HUES48 (cell line): Measurements from ENCODE around the gene RGL2.

Experiments used
- H3K27ac ChIP-seq: one replicate; pipeline ENCODE4 v1.7.0; 2013; ENCODE audit warnings: low read depth, low read length, inconsistent platforms
- H3K27me3 ChIP-seq: 2 replicates; pipeline ENCODE4 v1.6.1; 2013; ENCODE audit warnings: mild to moderate bottlenecking, low read length; ENCODE audit not compliant: control insufficient read depth, insufficient read depth
- H3K36me3 ChIP-seq: 2 replicates; pipeline ENCODE4 v1.6.1; 2013; ENCODE audit warnings: low read length; ENCODE audit not compliant: control insufficient read depth, insufficient read depth
- H3K4me1 ChIP-seq: 2 replicates; pipeline ENCODE4 v1.6.1; 2013; ENCODE audit warnings: mild to moderate bottlenecking, low read length; ENCODE audit not compliant: control insufficient read depth, insufficient read depth
- H3K4me3 ChIP-seq: 2 replicates; pipeline ENCODE4 v1.5.1; 2013; ENCODE audit warnings: mild to moderate bottlenecking, low read depth, low read length
- H3K9ac ChIP-seq: 2 replicates; pipeline ENCODE4 v1.6.1; 2013; ENCODE audit warnings: mild to moderate bottlenecking, low read depth, low read length, moderate library complexity
- H3K9me3 ChIP-seq: 2 replicates; pipeline ENCODE4 v1.6.1; 2013; ENCODE audit warnings: low read length; ENCODE audit not compliant: control insufficient read depth, insufficient read depth

The RGL2 gene

DNA sequence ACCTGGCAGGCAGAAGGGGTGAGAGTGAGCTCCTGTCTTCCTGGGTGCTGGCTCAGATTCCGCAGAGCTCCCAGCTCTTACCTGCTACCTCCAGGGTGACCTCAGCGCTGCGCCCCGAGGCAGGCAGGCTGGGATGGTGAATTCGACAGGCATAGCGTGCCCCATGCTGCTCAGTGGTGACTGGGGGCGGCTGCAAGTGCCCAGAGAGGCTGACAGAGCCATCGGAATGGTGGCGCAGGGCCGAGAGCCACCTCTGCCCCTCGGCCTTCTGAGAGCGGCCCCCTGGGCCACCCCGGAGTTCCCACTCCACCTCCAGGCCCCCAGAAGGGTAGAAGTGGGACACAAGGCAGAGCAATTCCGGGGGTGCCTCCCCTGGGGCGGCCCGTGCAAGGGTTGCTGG lies 5.5 kb upstream of the RGL2 start:
- no peak overlapping the region for H3K4me3 ChIP-seq
- no peaks in the 10 kb centered on the region for H3K4me1 ChIP-seq
- H3K27ac ChIP-seq = no peak overlapping the region
- H3K9ac ChIP-seq = no peak overlapping the region
- H3K36me3 ChIP-seq = peaks cover 3% of the 10 kb centered on the region; the same call in 1 of the 2 replicates
- H3K27me3 ChIP-seq = no peaks in the 10 kb centered on the region
- no peaks in the 10 kb centered on the region for H3K9me3 ChIP-seq

GRCh38 chr6:33301877-33302276 lies 3.1 kb upstream of the RGL2 start:
- Histone ChIP-seq H3K9me3 (no peaks in the 10 kb centered on the region), H3K36me3 (peaks cover 3% of the 10 kb centered on the region; the same call in 1 of the 2 replicates), H3K9ac (no peak overlapping the region), H3K4me1 (no peaks in the 10 kb centered on the region; the same call in 1 of the 2 replicates), H3K4me3 (no peak overlapping the region), H3K27me3 (no peaks in the 10 kb centered on the region), H3K27ac (no peak overlapping the region)

DNA sequence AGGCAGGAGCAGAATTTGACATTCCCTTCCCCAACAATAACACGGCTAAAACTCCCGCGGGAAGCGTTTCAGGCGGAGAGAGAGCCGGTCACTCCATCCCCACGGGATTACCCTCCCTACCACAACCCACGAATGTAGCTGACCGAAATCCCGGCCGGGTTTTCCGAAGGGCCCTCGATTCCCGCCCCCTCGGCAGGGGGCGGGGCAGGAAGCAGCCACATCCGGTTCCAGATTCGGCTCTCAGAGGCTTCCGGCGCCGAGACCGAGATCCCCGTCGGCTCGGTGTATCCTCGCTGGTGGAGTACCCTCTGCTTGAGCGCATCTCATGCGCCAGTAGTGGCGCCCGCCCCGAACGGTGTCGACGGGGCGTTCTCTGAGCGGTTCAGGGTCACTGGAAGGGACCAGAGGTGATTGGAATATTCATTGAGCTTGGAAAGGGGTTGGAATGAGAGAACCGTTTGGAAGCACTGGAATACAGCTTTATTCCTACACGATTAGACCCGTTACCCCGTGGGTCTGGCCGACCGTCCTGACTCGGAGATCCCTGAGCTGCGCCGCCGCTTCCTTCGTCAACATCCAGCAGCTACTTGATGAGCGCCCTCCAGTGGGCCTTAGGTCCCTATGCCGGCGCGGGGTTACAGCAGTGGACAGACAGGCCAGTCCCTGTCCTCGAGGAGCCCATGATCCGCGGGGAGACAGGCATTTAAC lies 649 bp upstream of the RGL2 start:
- no peaks in the 10 kb centered on the region; the same call in 1 of the 2 replicates for H3K4me1 ChIP-seq
- no peaks in the 10 kb centered on the region for H3K9me3 ChIP-seq
- no peaks in the 10 kb centered on the region for H3K27me3 ChIP-seq
- H3K9ac ChIP-seq = peak overlapping the region; percentile 89
- H3K36me3 ChIP-seq = peaks cover 19% of the 10 kb centered on the region
- H3K27ac ChIP-seq = peak overlapping the region; percentile 100
- peak overlapping the region; percentile 96 for H3K4me3 ChIP-seq

- Histone ChIP-seq H3K9ac (no peak overlapping the region), H3K27me3 (no peaks in the 10 kb centered on the region), H3K36me3 (peaks cover 27% of the 10 kb centered on the region), H3K4me1 (no peaks in the 10 kb centered on the region; the same call in 1 of the 2 replicates), H3K4me3 (peak overlapping the region; percentile 96), H3K27ac (peak overlapping the region; percentile 85), H3K9me3 (no peaks in the 10 kb centered on the region)
These were observed 578 bp downstream of the RGL2 start for GRCh38 chr6:33297956-33298772.

DNA sequence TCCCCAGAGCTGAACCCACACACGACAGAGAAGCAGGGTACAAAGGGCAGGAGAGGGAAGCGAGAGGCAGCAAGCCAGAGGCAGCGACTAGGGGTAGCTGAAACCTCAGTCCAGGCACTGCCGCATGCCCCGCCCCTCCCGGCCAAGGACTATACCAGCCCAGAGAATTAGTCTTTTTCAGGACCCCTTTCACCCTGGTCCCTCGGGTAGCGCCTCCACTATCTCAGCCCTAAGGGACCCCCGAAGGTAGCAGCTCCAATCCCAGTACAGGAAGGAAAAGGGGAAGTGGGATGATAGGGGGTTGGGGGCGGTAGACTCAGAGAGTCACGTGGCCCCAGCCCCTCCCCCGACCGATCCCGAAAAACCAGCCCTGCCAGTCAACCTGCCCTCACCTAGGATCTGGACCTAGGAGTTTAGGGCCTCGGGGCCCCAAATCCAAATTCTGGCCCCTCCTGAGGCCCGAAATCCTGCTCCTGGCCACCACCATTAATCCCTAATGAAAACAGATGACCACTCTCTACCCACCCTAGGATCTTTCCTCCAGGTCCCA lies 1.3 kb downstream of the RGL2 start:
- Histone ChIP-seq H3K9me3 (no peaks in the 10 kb centered on the region), H3K36me3 (peaks cover 34% of the 10 kb centered on the region), H3K27ac (peak overlapping the region; percentile 85), H3K27me3 (no peaks in the 10 kb centered on the region), H3K4me3 (peak overlapping the region; percentile 96), H3K4me1 (no peaks in the 10 kb centered on the region; the same call in 1 of the 2 replicates), H3K9ac (0 out of 2 replicates have a peak overlapping the region, but pooled peaks have one; percentile 22)

DNA sequence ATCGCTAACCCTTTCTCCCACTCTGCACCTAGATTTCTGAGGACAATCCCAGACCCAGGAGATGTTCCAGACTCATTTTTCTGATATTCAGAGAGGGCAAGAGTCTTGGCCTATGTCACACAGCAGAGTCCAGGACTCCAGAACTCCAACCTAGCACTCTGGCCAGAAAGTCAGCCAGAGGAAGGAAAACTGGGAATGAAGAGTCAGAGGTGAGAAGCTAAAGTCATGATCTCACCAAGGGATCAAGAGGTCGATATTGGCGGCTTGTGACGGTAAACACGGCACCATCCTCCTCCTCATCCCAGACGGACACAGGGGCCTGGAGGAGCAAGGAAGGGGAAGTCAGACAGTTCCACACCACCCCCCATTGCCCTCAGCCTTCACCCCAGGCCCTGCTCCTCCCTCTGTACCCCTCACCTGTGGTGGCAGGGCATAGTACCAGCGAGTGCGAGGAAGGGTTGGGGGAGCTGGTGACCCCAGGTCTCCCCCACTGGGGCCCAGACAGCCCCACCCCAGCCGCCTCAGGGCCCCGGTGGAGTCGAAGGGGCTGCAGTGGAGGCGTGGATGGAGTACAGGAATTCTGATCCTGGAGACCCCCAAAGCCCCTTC lies 1.8 kb downstream of the RGL2 start:
- H3K27ac ChIP-seq = peak overlapping the region; percentile 85

DNA sequence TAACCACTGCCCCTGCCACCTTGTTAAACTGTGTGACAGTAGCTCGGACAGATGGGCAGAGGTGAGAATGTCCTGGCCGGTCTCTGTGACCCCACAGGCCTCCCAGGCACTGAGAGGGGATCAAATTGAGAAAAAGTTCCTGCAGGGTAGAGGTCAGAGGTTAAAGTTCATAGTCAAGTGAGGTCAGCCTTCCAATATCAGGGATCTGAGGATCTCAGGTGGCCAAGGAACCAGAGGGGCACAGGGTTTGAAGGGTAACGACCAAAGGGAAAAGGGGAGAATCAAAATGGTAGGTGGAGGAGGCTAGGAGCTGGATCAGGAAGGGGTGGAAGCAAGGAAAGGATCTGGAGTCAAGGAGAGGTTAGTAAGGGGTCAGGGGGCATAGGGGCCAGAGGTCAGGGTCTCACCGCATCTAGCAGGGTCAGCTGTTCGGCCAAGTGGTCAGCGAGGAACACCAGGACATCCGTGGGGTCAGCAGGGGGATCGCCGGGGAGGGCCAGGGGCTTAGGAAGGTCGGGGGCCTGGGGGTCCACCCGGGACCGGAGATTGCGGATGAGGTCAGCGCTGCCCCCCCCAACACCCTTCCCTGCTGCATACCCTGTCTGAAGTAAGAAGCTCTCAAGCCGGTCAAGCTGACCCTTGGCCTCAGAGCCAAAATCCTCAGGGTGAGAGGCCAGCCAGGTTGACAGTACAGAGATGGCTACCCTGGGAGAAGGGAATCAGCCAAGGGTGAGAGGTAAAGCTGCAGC lies 2.9 kb downstream of the RGL2 start:
- Histone ChIP-seq H3K36me3 (peaks cover 51% of the 10 kb centered on the region), H3K4me3 (no peak overlapping the region), H3K4me1 (no peaks in the 10 kb centered on the region; the same call in 1 of the 2 replicates), H3K27ac (no peak overlapping the region), H3K27me3 (no peaks in the 10 kb centered on the region), H3K9me3 (no peaks in the 10 kb centered on the region), H3K9ac (no peak overlapping the region)

More for the DNA sequence above, 1.8 kb downstream of the RGL2 start:
- Histone ChIP-seq H3K9ac (0 out of 2 replicates have a peak overlapping the region, but pooled peaks have one; percentile 22), H3K36me3 (peaks cover 40% of the 10 kb centered on the region), H3K4me3 (peak overlapping the region; percentile 96), H3K9me3 (no peaks in the 10 kb centered on the region), H3K27me3 (no peaks in the 10 kb centered on the region), H3K4me1 (no peaks in the 10 kb centered on the region; the same call in 1 of the 2 replicates)

DNA sequence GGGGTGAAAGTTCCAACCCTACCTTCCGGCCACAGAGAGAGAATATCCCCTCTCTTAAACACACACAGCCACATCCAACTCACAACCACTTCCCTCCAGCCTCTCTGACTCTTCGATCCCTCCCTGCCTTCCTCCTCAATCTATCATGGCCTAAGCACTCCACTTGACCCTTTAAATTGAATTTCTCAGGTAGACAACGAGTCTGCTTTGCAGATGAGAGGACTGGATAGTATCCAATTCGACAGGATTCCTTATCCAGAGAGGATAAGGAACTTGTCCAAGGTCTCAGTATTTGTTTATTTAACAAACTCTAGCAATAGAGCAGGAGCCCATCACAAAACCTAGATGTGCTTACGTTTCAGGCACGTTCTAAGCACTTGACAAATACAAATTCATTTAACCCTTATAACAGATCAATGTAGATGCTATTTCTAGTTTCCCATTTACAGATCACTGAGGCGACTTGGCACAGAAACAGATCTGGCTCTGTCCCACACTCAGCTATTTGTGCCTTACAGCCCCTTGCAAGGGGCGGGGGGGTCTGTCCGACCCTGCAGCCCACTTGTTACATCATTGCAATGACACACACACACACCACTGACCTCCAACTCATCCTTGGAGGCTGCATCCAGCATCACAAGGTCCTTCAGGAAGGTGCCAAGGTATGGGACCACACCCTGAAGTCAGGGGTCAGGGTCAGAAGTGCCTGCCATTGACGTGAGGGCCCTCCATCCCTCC lies 4.5 kb downstream of the RGL2 start:
- no peaks in the 10 kb centered on the region; the same call in 1 of the 2 replicates for H3K4me1 ChIP-seq
- peaks cover 56% of the 10 kb centered on the region for H3K36me3 ChIP-seq
- no peak overlapping the region for H3K4me3 ChIP-seq
- no peak overlapping the region for H3K9ac ChIP-seq
- no peaks in the 10 kb centered on the region for H3K9me3 ChIP-seq
- no peaks in the 10 kb centered on the region for H3K27me3 ChIP-seq
- H3K27ac ChIP-seq = no peak overlapping the region

GRCh38 chr6:33292996-33293682 lies 5.6 kb downstream of the RGL2 start:
- Histone ChIP-seq H3K4me3 (no peak overlapping the region), H3K4me1 (no peaks in the 10 kb centered on the region; the same call in 1 of the 2 replicates), H3K9ac (no peak overlapping the region), H3K9me3 (no peaks in the 10 kb centered on the region), H3K27me3 (no peaks in the 10 kb centered on the region), H3K27ac (no peak overlapping the region), H3K36me3 (peaks cover 56% of the 10 kb centered on the region)
